Ishikawa (cell line): ENCODE measurements around the gene MAST4.

ENCODE experiments used
- CEBPB ChIP-seq: IDR thresholded peaks from 2 replicates; pipeline ENCODE4 v1.6.1; 2012
- CREB1 ChIP-seq: IDR thresholded peaks from 2 replicates; pipeline ENCODE4 v1.6.1; 2012; ENCODE audit warnings: low read depth
- EP300 ChIP-seq: IDR thresholded peaks from 2 replicates; pipeline ENCODE4 v1.6.1; 2012; ENCODE audit warnings: borderline replicate concordance
- FOXM1 ChIP-seq: IDR thresholded peaks from 2 replicates; pipeline ENCODE4 v1.6.1; 2012; ENCODE audit warnings: low read depth, borderline replicate concordance
- MAX ChIP-seq: IDR thresholded peaks from 2 replicates; pipeline ENCODE4 v1.6.1; 2012
- REST ChIP-seq: IDR thresholded peaks from 2 replicates; pipeline ENCODE4 v1.6.1; 2012; ENCODE audit warnings: low read depth, mild to moderate bottlenecking
- TAF1 ChIP-seq: IDR thresholded peaks from 2 replicates; pipeline ENCODE4 v1.6.1; 2012; ENCODE audit warnings: low read depth, mild to moderate bottlenecking
- TEAD4 ChIP-seq: IDR thresholded peaks from 2 replicates; pipeline ENCODE4 v1.6.1; 2012
- USF1 ChIP-seq: IDR thresholded peaks from 2 replicates; pipeline ENCODE4 v1.6.1; 2012
- YY1 ChIP-seq: IDR thresholded peaks from 2 replicates; pipeline ENCODE4 v1.6.1; 2012; ENCODE audit warnings: low read depth
- ZBTB7A ChIP-seq: IDR thresholded peaks from 2 replicates; pipeline ENCODE4 v1.6.1; 2012; ENCODE audit warnings: low read depth

DNA sequence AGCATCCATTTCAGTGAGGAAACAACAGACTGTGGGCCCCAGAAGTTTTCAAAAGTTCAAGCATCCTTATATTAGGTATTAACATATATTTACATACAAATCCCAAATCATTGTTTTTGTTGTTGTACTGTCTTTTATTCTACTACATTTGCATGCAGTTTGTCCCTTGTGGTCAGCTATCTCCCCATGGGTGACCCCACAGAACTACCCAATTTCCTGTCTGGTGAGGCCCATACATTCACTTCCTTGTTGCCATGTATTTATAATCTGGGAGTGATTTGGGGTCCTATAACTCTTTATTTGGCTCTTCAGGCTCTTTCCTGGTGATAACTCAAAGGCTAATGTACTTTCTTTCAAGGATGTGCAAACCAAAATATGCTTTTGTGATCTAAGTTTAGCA lies 603.7 kb downstream of the MAST4 start:
- TF ChIP-seq USF1 (no peak), TAF1 (no peak), CREB1 (no peak), YY1 (no peak), CEBPB (no peak), REST (no peak), MAX (no peak), FOXM1 (no peak), ZBTB7A (no peak), EP300 (no peak), TEAD4 (no peak)
